Skeletal muscle tissue (tissue), 5 donors: ENCODE results near the gene CD151. TPM values are rescaled to one million over a fixed set of nuclear protein-coding genes. Genes with fewer than 3 reads are reported as not detected.

ENCODE experiments used
- H3K27ac ChIP-seq: one replicate; pipeline ENCODE4 v1.7.0; 2013; ENCODE audit warnings: mild to moderate bottlenecking, low read depth, low read length, inconsistent platforms
- H3K27me3 ChIP-seq, 3 donors: one replicate each; pipeline ENCODE4 v1.7.0; 2013; ENCODE audit warnings: low read length in 3 of 3; ENCODE audit not compliant: control insufficient read depth in 3 of 3, insufficient read depth in 3 of 3
- H3K36me3 ChIP-seq, 3 donors: one replicate each; pipeline ENCODE4 v1.7.0; 2013; ENCODE audit warnings: low read length in 3 of 3; ENCODE audit not compliant: control insufficient read depth in 3 of 3, insufficient read depth in 3 of 3
- H3K4me1 ChIP-seq, 3 donors: one replicate each; pipeline ENCODE4 v1.7.0; 2013; ENCODE audit warnings: low read length in 3 of 3, mild to moderate bottlenecking in 3 of 3; ENCODE audit not compliant: control insufficient read depth in 3 of 3, insufficient read depth in 3 of 3
- H3K4me3 ChIP-seq, 3 donors: one replicate each; pipeline ENCODE4 v1.7.0; 2013; ENCODE audit warnings: low read length in 3 of 3
- H3K9ac ChIP-seq, 3 donors: one replicate each; pipeline ENCODE4 v1.7.0; 2013; ENCODE audit warnings: low read length in 3 of 3, mild to moderate bottlenecking in 3 of 3, moderate library complexity in 2 of 3, low read depth in 1 of 3
- H3K9me3 ChIP-seq, 3 donors: one replicate each; pipeline ENCODE4 v1.7.0; 2013; ENCODE audit warnings: low read length in 3 of 3; ENCODE audit not compliant: control insufficient read depth in 3 of 3
- small RNA-seq: library from RNA; depleted of rRNA; stranded (forward); fragments of <200 nt; gene quantifications from one replicate; pipeline ENCODE3, GENCODE V24; 2014
- total RNA-seq: library from RNA; depleted of rRNA; stranded (reverse); fragments of >200 nt; gene quantifications from one replicate; pipeline ENCODE4 v1.2.3, GENCODE V29; 2014
- donor health status: Osteomylitis.

The CD151 gene
- total RNA-seq, 1 donor from 2014 or later: 94.5 TPM

DNA sequence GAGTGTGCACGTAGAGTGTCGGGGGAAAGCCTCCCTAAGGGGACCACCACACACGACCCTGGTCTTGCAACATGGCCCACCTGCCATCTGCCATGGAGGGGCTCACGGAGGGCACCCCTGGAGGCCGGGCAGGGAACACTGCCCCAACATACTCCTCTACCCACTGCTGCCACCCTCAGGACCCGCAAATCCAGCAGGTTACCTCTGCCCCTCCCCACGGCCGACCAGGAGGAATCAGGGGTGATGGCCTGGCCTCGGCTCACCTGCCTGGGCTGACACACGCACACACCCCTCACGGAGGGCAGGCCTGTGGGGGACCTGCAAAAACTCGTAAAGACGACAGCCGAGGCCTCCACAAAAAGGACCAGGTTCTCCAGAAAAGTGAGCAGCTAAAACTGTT lies 47.7 kb downstream of the CD151 start:
- Histone ChIP-seq H3K36me3 (peaks cover 15 to 30% (median 27%) of the 10 kb centered on the region in 3 donors), H3K9me3 (no peaks in the 10 kb centered on the region), H3K4me1 (peaks cover 13 to 20% (median 14%) of the 10 kb centered on the region in 3 donors), H3K4me3 (no peak overlapping the region), H3K27ac (no peak overlapping the region), H3K27me3 (no peaks in the 10 kb centered on the region), H3K9ac (no peak overlapping the region)

DNA sequence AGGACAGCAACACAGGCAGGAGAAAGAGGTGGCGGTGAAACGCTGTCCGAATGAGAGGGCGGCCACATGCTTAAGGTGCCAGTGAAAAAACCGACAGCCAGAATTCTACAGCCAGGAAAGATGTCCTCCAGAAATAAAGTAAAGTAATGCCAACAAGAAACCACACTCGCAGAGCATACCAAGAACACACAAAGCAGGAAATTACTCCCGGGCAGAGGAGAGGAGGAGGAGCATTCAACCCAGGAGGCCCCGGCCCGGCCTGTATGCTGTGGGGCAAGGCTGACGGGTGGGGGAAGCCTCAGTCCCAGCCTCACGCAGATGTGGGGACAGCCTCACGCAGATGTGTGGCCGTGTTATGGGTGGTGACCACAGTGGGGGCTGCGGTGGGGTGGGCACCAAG lies 49.8 kb downstream of the CD151 start:
- Histone ChIP-seq H3K36me3 (peaks cover 24 to 33% (median 33%) of the 10 kb centered on the region in 3 donors), H3K27ac (no peak overlapping the region)

DNA sequence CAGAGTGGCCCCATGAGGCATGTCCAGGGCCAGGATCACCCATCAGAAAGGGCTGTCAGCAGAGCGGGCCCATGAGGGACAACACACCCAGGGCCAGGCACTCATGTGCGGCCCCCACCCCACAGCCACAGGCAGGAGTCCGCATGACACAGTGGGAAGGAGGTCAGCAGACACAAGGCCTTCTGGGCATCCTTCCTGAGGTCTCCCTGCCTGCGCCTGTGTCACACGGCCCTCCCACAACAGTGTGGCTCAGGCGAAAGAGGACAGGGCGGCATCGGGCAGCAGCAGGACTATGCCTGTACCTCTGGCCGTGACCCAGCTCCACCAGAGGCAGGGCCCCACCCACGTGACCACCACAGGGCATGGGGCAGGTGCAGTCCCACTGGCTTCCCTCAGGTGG lies 50.8 kb downstream of the CD151 start:
- Histone ChIP-seq H3K4me3 (no peak overlapping the region), H3K27ac (no peak overlapping the region), H3K4me1 (peaks cover 7 to 14% (median 9%) of the 10 kb centered on the region in 3 donors), H3K9ac (no peak overlapping the region), H3K9me3 (no peaks in the 10 kb centered on the region), H3K36me3 (peaks cover 27 to 34% (median 32%) of the 10 kb centered on the region in 3 donors), H3K27me3 (no peaks in the 10 kb centered on the region)

More for the DNA sequence above, 49.8 kb downstream of the CD151 start:
- no peaks in the 10 kb centered on the region for H3K27me3 ChIP-seq
- peaks cover under 1 to 4% (median 1%) of the 10 kb centered on the region in 3 donors for H3K4me1 ChIP-seq
- H3K4me3 ChIP-seq: no peak overlapping the region
- no peaks in the 10 kb centered on the region for H3K9me3 ChIP-seq
- H3K9ac ChIP-seq: no peak overlapping the region

DNA sequence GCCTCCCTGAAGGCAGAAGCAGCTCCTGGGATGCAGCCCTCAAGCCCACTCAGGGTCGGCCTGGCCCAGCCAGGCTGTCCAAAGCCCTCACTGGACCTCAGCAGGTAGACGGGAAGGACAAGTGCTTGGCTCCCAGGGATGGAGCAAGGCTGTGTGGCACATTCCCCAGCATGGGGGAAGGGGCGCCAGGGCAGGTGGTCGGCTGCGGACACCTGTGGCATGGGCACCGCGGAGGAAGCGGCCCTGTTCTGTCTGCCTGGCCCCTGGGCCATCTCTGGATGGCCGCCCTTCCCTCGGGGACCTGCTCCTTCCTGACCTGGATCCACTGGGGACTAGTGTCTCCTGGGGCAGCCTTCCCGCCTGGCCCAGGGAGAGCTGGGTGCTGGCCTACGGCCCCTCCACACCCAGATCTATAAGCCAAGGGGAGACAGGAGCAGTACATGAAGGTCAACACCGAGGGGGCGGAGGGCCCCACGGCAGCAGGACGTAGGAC lies 51.9 kb downstream of the CD151 start:
- Histone ChIP-seq H3K4me1 (peaks cover 7 to 20% (median 9%) of the 10 kb centered on the region in 3 donors), H3K9ac (no peak overlapping the region), H3K9me3 (no peaks in the 10 kb centered on the region), H3K4me3 (no peak overlapping the region), H3K36me3 (peaks cover 27 to 30% (median 27%) of the 10 kb centered on the region in 3 donors), H3K27ac (no peak overlapping the region), H3K27me3 (no peaks in the 10 kb centered on the region)

DNA sequence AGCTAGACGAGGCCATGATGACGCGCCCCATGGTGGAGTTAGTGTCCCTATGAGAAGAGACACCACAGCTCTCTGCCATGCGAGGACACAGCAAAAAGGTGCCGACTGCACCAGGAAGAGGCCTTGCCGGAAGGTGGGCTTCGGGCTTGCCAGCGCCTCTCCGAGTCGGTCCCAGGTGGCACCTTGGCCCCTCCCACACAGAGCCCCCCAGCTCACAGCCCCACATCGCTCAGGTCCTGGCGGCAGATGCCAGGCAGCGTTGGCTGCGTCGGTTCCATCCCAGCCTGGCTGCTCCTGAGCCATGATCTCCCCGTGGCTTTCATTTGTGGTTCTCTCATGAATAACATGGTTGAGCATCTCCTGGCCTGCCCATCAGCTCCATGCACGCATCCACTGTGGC lies 53.8 kb downstream of the CD151 start:
- peaks cover 20 to 26% (median 20%) of the 10 kb centered on the region in 3 donors for H3K36me3 ChIP-seq
- no peaks in the 10 kb centered on the region for H3K27me3 ChIP-seq
- H3K9me3 ChIP-seq: no peaks in the 10 kb centered on the region
- no peak overlapping the region for H3K27ac ChIP-seq
- peaks cover 7 to 20% (median 9%) of the 10 kb centered on the region in 3 donors for H3K4me1 ChIP-seq
- H3K9ac ChIP-seq: no peak overlapping the region
- no peak overlapping the region for H3K4me3 ChIP-seq

DNA sequence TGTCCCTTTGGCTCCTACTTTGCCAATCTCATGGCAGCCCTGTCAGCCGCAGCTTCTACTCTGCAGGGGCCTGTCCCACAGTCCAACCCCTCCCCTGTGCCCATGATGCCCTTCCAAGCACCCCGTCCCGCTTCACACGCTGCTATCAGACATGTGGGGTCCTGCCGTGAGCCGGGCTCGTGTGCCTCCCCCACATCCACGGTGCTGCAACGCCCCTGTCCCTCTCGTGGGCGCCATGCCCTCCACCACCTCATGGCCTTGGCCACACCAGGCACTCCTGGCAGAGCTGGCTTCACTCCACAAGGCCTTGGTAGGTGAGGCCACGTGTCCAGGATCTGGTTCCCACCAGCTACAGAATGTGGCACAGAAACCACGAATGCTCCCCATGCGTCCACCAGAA lies 54.8 kb downstream of the CD151 start:
- Histone ChIP-seq H3K9me3 (no peaks in the 10 kb centered on the region), H3K9ac (no peak overlapping the region), H3K27me3 (no peaks in the 10 kb centered on the region), H3K27ac (no peak overlapping the region), H3K4me3 (no peak overlapping the region), H3K4me1 (peaks cover 7 to 20% (median 9%) of the 10 kb centered on the region in 3 donors), H3K36me3 (peaks cover 20 to 26% (median 20%) of the 10 kb centered on the region in 3 donors)

Small RNA genes lying within 50 kb of the gene (small RNA-seq; reads per million reads assigned to genes)
- not detected for gene SNORA52

Other genes with a start within 250 kb of the CD151 start
- gene IRF7, start 217.0 kb upstream of the CD151 start, total RNA-seq: 6.8 TPM
- 1.0 TPM for gene CDHR5, start 208.0 kb upstream of the CD151 start, total RNA-seq
- 74.6 TPM for gene SCT, start 205.8 kb upstream of the CD151 start, total RNA-seq
- gene DRD4, start 195.7 kb upstream of the CD151 start, total RNA-seq: not detected
- 17.2 TPM for gene DEAF1, start 137.7 kb upstream of the CD151 start, total RNA-seq
- gene TMEM80, start 137.1 kb upstream of the CD151 start, total RNA-seq: 5.7 TPM
- 1.0 TPM for gene EPS8L2, start 126.7 kb upstream of the CD151 start, total RNA-seq
- 78.3 TPM for gene TALDO1, start 85.5 kb upstream of the CD151 start, total RNA-seq
- 14.6 TPM for gene GATD1, start 55.5 kb upstream of the CD151 start, total RNA-seq
- gene CEND1, start 42.9 kb upstream of the CD151 start, total RNA-seq: not detected
- 2.6 TPM for gene SLC25A22, start 34.7 kb upstream of the CD151 start, total RNA-seq
- 2.1 TPM for gene PIDD1, start 27.7 kb upstream of the CD151 start, total RNA-seq
- 414 TPM for gene RPLP2, start 23.0 kb upstream of the CD151 start, total RNA-seq
- 13.6 TPM for gene PNPLA2, start 14.0 kb upstream of the CD151 start, total RNA-seq
- 5.7 TPM for gene CRACR2B, start 5.0 kb upstream of the CD151 start, total RNA-seq
- gene POLR2L, start 9.6 kb downstream of the CD151 start, total RNA-seq: 46.4 TPM
- gene TSPAN4, start 9.9 kb downstream of the CD151 start, total RNA-seq: 42.3 TPM
- 26.1 TPM for gene CHID1, start 77.9 kb downstream of the CD151 start, total RNA-seq
- 17.7 TPM for gene AP2A2, start 92.9 kb downstream of the CD151 start, total RNA-seq
- not detected for gene MUC6, start 203.8 kb downstream of the CD151 start, total RNA-seq
- gene MUC2, start 241.9 kb downstream of the CD151 start, total RNA-seq: not detected